Muscle of leg (tissue), 11 donors: ENCODE measurements around the gene PDGFD. TPM values are rescaled to one million over a fixed set of nuclear protein-coding genes. Genes with fewer than 3 reads are reported as not detected.

Experiments used
- DNase-seq: peaks from one replicate; pipeline ENCODE4 v3.0.0; 2013
- H3K27ac ChIP-seq: one replicate; pipeline ENCODE4 v1.5.1; 2013; ENCODE audit warnings: mild to moderate bottlenecking, low read length, control low read depth
- H3K27me3 ChIP-seq: one replicate; pipeline ENCODE4 v1.6.1; 2013; ENCODE audit warnings: low read length; ENCODE audit not compliant: control insufficient read depth, insufficient read depth
- H3K36me3 ChIP-seq: one replicate; pipeline ENCODE4 v1.6.1; 2013; ENCODE audit warnings: low read length; ENCODE audit not compliant: control insufficient read depth, insufficient read depth
- H3K4me1 ChIP-seq: one replicate; pipeline ENCODE4 v1.6.1; 2013; ENCODE audit warnings: low read length; ENCODE audit not compliant: control insufficient read depth, insufficient read depth
- H3K4me3 ChIP-seq: one replicate; pipeline ENCODE4 v1.5.1; 2013; ENCODE audit warnings: low read length, control low read depth
- H3K9me3 ChIP-seq: replicated peaks from 2 replicates; pipeline ENCODE4 v1.6.1; 2013; ENCODE audit warnings: low read depth, low read length; ENCODE audit not compliant: control insufficient read depth
- WGBS: methylation state at CpG from one replicate; pipeline ENCODE4 v1.1.5; 2013; ENCODE audit warnings: missing lambda C conversion rate; ENCODE audit not compliant: insufficient coverage; 5-methylcytosine and 5-hydroxymethylcytosine counted together
- polyA plus RNA-seq, 8 donors: library from polyadenylated mRNA; unstranded; fragments of 120-200 nt; gene quantifications; one replicate each; pipeline versions ENCODE4 v1.2.1 to v1.2.3, GENCODE V29; 2013; ENCODE audit warnings: inconsistent platforms in 1 of 8, low replicate concordance in 1 of 8; ENCODE audit not compliant: insufficient read length in 8 of 8, insufficient read depth in 1 of 8
- total RNA-seq: library from RNA; stranded (reverse); fragments of 120-200 nt; gene quantifications from one replicate; pipeline ENCODE4 v1.2.4, GENCODE V29; 2013

Gene PDGFD
- total and polyA plus RNA-seq, 9 donors: 10.3 to 25.7 (median 18.6) TPM

DNA sequence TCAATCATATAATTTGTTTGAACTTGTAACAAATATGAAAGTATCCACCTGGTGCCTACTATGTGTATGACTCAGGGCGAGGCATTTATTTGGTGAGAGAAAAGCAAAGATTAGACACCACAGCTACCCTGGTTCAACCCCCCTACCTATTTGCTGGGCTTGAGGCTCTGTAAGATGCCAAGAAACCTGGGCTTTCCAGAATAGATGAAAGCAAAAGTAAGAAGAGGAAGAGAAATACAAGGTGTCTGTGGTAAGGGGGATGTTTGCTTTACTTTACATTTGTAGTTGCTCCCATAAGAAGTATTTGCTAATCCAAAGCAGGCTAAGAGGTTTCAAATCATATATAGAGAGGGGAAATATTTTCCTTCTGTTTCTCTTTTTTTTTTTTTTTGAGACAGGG lies 65.8 kb downstream of the PDGFD start:
- no peak overlapping the region for H3K27ac ChIP-seq
- WGBS: no CpG with 5 or more reads among the region's 1 CpG
- no peaks in the 10 kb centered on the region for H3K9me3 ChIP-seq
- H3K4me1 ChIP-seq: peaks cover 2% of the 10 kb centered on the region
- DNase-seq: no peak
- H3K4me3 ChIP-seq: no peak overlapping the region
- H3K27me3 ChIP-seq: no peaks in the 10 kb centered on the region
- H3K36me3 ChIP-seq: no peaks in the 10 kb centered on the region

GRCh38 chr11:104096900-104097299 lies 67.0 kb downstream of the PDGFD start:
- Histone ChIP-seq H3K9me3 (no peaks in the 10 kb centered on the region), H3K36me3 (no peaks in the 10 kb centered on the region), H3K27ac (no peak overlapping the region), H3K4me3 (no peak overlapping the region), H3K27me3 (no peaks in the 10 kb centered on the region), H3K4me1 (peaks cover 4% of the 10 kb centered on the region)
- no peak for DNase-seq
- WGBS: 79% methylated on average over 2 of the region's 4 CpGs

DNA sequence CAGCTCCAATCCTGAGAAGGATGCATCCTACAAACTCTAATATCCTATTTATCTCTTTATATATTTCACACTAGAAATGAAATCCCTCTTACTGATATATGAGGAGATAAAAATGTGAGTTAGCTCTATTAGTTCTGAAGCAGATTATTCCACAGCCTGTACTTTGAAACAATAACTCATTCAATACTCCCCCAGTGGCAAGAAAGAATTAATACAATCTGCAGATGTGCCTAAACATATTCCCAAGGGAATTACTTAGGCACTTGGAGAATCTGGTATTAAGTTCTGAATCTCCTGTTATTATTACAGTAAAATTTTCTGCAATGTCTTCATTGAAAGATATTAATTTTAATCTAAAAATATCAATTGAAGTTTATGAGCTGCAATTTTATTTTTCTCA lies 68.2 kb downstream of the PDGFD start:
- Histone ChIP-seq H3K27ac (no peak overlapping the region), H3K27me3 (no peaks in the 10 kb centered on the region), H3K9me3 (no peaks in the 10 kb centered on the region), H3K4me1 (peaks cover 9% of the 10 kb centered on the region), H3K36me3 (no peaks in the 10 kb centered on the region), H3K4me3 (no peak overlapping the region)
- DNase-seq: peak; percentile 47

DNA sequence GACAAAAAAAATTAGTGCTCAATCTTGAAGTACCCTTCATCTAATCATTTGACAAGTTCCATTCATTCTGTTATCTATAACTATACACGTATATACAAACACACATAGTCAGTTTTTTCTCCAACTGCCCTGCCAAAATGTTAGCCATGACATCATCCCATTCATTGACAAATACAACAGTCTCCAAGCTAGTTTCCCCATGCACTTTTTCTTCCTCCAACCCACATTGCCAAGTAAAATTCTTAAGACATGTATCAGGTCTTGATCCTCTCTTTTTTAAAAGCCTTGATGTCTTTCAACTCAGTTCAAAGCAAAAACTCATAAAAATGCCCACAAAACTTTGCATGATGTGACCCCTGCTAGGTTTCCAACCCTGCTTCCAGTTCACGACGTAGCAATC lies 69.4 kb downstream of the PDGFD start:
- Histone ChIP-seq H3K4me1 (peaks cover 11% of the 10 kb centered on the region), H3K4me3 (no peak overlapping the region), H3K27ac (no peak overlapping the region), H3K36me3 (no peaks in the 10 kb centered on the region), H3K27me3 (no peaks in the 10 kb centered on the region), H3K9me3 (no peaks in the 10 kb centered on the region)
- WGBS: 81% methylated on average over 3 of the region's 3 CpGs
- DNase-seq: no peak

- no peaks in the 10 kb centered on the region for H3K27me3 ChIP-seq
- DNase-seq: no peak
- no peak overlapping the region for H3K4me3 ChIP-seq
- H3K27ac ChIP-seq: no peak overlapping the region
- H3K4me1 ChIP-seq: peaks cover 11% of the 10 kb centered on the region
- H3K36me3 ChIP-seq: no peaks in the 10 kb centered on the region
- H3K9me3 ChIP-seq: no peaks in the 10 kb centered on the region
- WGBS: 96% methylated on average over 4 of the region's 5 CpGs
These were observed 70.3 kb downstream of the PDGFD start for GRCh38 chr11:104093426-104094280.

GRCh38 chr11:104092744-104093143 lies 71.2 kb downstream of the PDGFD start:
- no peaks in the 10 kb centered on the region for H3K36me3 ChIP-seq
- H3K27me3 ChIP-seq: no peaks in the 10 kb centered on the region
- no peak overlapping the region for H3K4me3 ChIP-seq
- H3K4me1 ChIP-seq: peaks cover 11% of the 10 kb centered on the region
- no peaks in the 10 kb centered on the region for H3K9me3 ChIP-seq
- no CpG with 5 or more reads among the region's 2 CpGs for WGBS
- no peak overlapping the region for H3K27ac ChIP-seq
- peak; percentile 21 for DNase-seq

DNA sequence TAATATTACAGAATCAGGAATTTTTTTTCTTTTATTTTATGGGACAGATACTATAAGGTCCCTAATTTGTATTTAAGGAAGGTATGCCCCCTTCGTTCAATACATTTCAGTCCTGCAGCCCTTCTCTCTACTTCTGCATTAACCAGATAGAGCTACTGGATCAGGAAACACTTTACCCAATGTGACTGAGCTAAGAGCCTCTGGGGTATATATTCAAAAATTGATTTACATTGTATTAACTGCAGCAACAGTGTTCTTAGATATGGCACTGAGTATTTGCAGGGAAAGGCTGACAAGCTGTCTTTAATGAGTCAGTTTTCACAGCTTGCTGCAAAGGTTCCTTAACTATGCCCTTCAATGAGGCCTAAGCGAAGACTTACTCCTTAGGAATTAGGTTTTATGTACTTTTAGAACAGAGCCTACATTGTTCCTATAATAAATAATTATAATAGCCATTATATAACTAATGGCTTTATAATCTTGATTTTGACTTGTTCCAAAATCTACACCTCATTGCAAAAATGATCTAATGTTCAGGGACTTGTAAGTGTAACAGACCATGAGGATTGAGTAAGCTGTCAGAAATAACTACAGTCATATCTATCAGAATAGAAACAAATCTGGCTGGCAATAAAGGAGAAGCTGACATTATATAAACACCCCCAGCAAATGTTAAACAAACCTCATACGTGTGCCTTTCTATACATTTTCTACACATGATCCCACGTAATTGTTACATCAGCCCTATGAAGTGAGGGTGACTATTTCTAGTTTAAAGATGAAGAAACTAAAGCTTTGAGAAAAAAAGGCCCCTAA lies 72.5 kb downstream of the PDGFD start:
- no peaks in the 10 kb centered on the region for H3K36me3 ChIP-seq
- peaks cover 11% of the 10 kb centered on the region for H3K4me1 ChIP-seq
- no peak overlapping the region for H3K27ac ChIP-seq
- no CpG with 5 or more reads among the region's 4 CpGs for WGBS
- no peak overlapping the region for H3K4me3 ChIP-seq
- no peaks in the 10 kb centered on the region for H3K27me3 ChIP-seq
- DNase-seq: peak; percentile 22
- H3K9me3 ChIP-seq: no peaks in the 10 kb centered on the region

- no peaks in the 10 kb centered on the region for H3K9me3 ChIP-seq
- WGBS: 20% methylated on average over 1 of the region's 3 CpGs
- H3K4me1 ChIP-seq: peaks cover 11% of the 10 kb centered on the region
- H3K27ac ChIP-seq: no peak overlapping the region
- peak; percentile 90 for DNase-seq
- H3K4me3 ChIP-seq: no peak overlapping the region
- H3K36me3 ChIP-seq: no peaks in the 10 kb centered on the region
- no peaks in the 10 kb centered on the region for H3K27me3 ChIP-seq
These were observed 73.2 kb downstream of the PDGFD start for GRCh38 chr11:104090767-104091166.

DNA sequence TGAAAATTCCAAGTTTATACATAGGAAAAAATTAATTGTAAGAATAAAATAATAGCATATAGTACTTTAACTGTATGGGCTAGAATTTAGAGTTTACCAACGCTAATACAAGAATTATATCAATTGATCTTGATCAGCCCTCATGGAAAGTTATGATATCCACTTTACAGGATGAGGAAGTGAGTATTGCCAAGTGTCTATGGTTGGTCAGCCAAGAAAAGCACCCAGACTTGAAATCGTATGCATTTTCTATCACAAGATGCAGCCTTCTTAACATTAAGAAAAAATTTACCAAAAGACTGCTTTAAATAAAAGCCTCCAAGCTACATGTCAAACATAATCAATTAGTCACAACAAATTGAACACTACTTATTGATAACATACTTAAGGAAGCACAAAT lies 74.5 kb downstream of the PDGFD start:
- no peaks in the 10 kb centered on the region for H3K27me3 ChIP-seq
- no CpG with 5 or more reads among the region's 2 CpGs for WGBS
- no peaks in the 10 kb centered on the region for H3K36me3 ChIP-seq
- peaks cover 11% of the 10 kb centered on the region for H3K4me1 ChIP-seq
- H3K4me3 ChIP-seq: no peak overlapping the region
- no peaks in the 10 kb centered on the region for H3K9me3 ChIP-seq
- H3K27ac ChIP-seq: no peak overlapping the region
- DNase-seq: no peak

DNA sequence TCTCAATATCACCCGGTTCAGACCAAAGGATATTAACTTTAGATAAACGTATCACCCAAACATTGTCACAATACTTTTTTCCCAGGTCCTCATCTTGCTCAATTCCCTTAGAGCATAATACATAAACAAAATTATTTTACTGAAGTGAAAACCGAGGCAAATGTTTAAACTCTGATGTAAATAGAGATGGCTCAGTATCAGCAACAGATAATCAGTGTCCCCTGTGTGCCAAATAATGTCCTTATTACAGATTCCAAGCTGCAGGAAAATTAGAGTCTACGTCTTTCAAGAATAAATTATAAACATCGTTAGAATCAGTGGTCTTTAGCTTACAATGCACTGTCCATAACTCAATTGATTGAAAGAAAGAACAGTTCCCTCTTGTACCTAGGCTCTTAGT lies 77.3 kb downstream of the PDGFD start:
- DNase-seq: no peak
- peaks cover 6% of the 10 kb centered on the region for H3K4me1 ChIP-seq
- no peaks in the 10 kb centered on the region for H3K9me3 ChIP-seq
- no peak overlapping the region for H3K4me3 ChIP-seq
- no peaks in the 10 kb centered on the region for H3K27me3 ChIP-seq
- H3K27ac ChIP-seq: no peak overlapping the region
- no peaks in the 10 kb centered on the region for H3K36me3 ChIP-seq
- WGBS: 77% methylated on average over 3 of the region's 5 CpGs
